ENCODE measurements around the gene MAP4K2. TPM values are rescaled to one million over a fixed set of nuclear protein-coding genes. Genes with fewer than 3 reads are reported as not detected.

Gene MAP4K2
- total RNA-seq, 4 donors from 2014 or later = 10.2 to 49.1 (median 24.4) TPM

- Histone ChIP-seq H3K9me3 (no peaks in the 10 kb centered on the region), H3K4me3 (no peak overlapping the region), H3K36me3 (no peaks in the 10 kb centered on the region), H3K27me3 (no peaks in the 10 kb centered on the region), H3K4me1 (peaks cover 0 to 5% of the 10 kb centered on the region in 2 donors), H3K27ac (no peak overlapping the region)
- no peak for DNase-seq
- TF ChIP-seq POLR2A (IDR thresholded peaks at IDR 0.05) = no peak
- no peak for TF ChIP-seq CTCF (IDR thresholded peaks at IDR 0.05)
- intact Hi-C loops (cut with DNase I; ENCODE audit: low total_unique reads) = no loop called here
These were observed 38.8 kb upstream of the MAP4K2 start for GRCh38 chr11:64841592-64842365.

- intact Hi-C loops (cut with DNase I; ENCODE audit: low total_unique reads) = no loop called here
- H3K27ac ChIP-seq = no peak overlapping the region
These were observed 37.1 kb upstream of the MAP4K2 start for GRCh38 chr11:64839887-64840782.

GRCh38 chr11:64839335-64839734 is 36.3 kb upstream of the MAP4K2 start:
- Histone ChIP-seq H3K27me3 (no peaks in the 10 kb centered on the region), H3K36me3 (no peaks in the 10 kb centered on the region), H3K27ac (no peak overlapping the region), H3K4me1 (no peaks in the 10 kb centered on the region), H3K4me3 (no peak overlapping the region), H3K9me3 (no peaks in the 10 kb centered on the region)
- TF ChIP-seq CTCF (IDR thresholded peaks at IDR 0.05) = no peak
- TF ChIP-seq POLR2A (IDR thresholded peaks at IDR 0.05) = no peak
- intact Hi-C loops (cut with DNase I; ENCODE audit: low total_unique reads) = no loop called here
- no peak for DNase-seq

More at GRCh38 chr11:64839887-64840782, 37.1 kb upstream of the MAP4K2 start:
- Histone ChIP-seq H3K9me3 (no peaks in the 10 kb centered on the region), H3K36me3 (no peaks in the 10 kb centered on the region), H3K4me1 (peaks cover 0 to 5% of the 10 kb centered on the region in 2 donors), H3K27me3 (no peaks in the 10 kb centered on the region), H3K4me3 (no peak overlapping the region)
- no peak for DNase-seq
- TF ChIP-seq POLR2A (IDR thresholded peaks at IDR 0.05) (no peak), CTCF (IDR thresholded peaks at IDR 0.05) (no peak)

- no peaks in the 10 kb centered on the region for H3K36me3 ChIP-seq
- H3K4me3 ChIP-seq = no peak overlapping the region
- no peak for TF ChIP-seq POLR2A (IDR thresholded peaks at IDR 0.05)
- no peak for TF ChIP-seq CTCF (IDR thresholded peaks at IDR 0.05)
- H3K4me1 ChIP-seq = no peaks in the 10 kb centered on the region
- H3K9me3 ChIP-seq = no peaks in the 10 kb centered on the region
- no peaks in the 10 kb centered on the region for H3K27me3 ChIP-seq
- DNase-seq = no peak
- intact Hi-C loops (cut with DNase I; ENCODE audit: low total_unique reads) = no loop called here
- no peak overlapping the region for H3K27ac ChIP-seq
These were observed 35.8 kb upstream of the MAP4K2 start for GRCh38 chr11:64838600-64839334.

Measured in uterus (tissue), 4 donors.